C4-2B (cell line): ENCODE data around the gene TUFM.

Experiments
- H3K27ac ChIP-seq: fragments of 450-650 bp; 2 replicates; pipeline ENCODE4 v1.5.1; 2017
- ZFX ChIP-seq: fragments of 450-650 bp; IDR thresholded peaks from 2 replicates; pipeline ENCODE4 v1.6.1; 2017
- TF ChIP-seq, protein P1 (sequence below): fragments of 450-650 bp; conservative IDR thresholded peaks from 2 replicates; pipeline ENCODE4 v1.5.1; 2017; ENCODE audit warnings: mild to moderate bottlenecking

TUFM gene

DNA sequence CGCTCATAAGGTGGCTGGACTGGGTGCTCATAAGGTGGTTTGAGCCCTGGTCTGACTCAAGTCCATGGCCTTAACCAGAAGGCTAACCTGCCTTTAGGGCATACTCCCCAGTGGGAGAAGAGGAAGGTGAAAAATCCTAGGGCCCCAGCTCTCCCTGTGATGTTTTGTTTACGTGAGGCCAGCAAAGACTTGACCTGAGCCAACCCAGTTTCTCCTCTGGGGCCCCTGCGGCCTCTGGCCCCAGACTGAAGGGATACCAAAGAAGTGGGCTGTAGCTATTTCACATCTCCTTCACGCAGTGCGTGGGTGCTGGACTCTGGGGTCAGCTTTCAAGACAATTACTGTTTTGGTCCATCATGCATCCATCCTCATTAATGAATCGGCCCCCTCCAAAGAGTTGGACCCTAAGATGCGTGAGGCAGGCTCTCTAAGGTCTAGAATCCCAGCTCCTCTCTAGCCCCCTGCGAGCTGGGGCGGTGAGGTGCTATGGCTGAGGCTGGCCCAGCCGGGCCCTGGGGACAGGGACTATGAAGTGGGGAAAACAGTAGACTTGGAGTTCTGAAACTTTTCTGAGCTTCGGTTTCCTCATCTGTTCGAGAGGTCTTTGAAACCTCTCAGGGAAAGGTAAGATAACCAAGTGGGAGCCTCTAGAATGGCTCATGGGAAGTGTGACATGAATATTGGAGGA is 19.0 kb upstream of the TUFM start:
- no peak for TF ChIP-seq ZFX
- TF ChIP-seq, protein P1, sequence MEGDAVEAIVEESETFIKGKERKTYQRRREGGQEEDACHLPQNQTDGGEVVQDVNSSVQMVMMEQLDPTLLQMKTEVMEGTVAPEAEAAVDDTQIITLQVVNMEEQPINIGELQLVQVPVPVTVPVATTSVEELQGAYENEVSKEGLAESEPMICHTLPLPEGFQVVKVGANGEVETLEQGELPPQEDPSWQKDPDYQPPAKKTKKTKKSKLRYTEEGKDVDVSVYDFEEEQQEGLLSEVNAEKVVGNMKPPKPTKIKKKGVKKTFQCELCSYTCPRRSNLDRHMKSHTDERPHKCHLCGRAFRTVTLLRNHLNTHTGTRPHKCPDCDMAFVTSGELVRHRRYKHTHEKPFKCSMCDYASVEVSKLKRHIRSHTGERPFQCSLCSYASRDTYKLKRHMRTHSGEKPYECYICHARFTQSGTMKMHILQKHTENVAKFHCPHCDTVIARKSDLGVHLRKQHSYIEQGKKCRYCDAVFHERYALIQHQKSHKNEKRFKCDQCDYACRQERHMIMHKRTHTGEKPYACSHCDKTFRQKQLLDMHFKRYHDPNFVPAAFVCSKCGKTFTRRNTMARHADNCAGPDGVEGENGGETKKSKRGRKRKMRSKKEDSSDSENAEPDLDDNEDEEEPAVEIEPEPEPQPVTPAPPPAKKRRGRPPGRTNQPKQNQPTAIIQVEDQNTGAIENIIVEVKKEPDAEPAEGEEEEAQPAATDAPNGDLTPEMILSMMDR, result no peak
- no peak overlapping the region; the same call in 1 of the 2 replicates for H3K27ac ChIP-seq

DNA sequence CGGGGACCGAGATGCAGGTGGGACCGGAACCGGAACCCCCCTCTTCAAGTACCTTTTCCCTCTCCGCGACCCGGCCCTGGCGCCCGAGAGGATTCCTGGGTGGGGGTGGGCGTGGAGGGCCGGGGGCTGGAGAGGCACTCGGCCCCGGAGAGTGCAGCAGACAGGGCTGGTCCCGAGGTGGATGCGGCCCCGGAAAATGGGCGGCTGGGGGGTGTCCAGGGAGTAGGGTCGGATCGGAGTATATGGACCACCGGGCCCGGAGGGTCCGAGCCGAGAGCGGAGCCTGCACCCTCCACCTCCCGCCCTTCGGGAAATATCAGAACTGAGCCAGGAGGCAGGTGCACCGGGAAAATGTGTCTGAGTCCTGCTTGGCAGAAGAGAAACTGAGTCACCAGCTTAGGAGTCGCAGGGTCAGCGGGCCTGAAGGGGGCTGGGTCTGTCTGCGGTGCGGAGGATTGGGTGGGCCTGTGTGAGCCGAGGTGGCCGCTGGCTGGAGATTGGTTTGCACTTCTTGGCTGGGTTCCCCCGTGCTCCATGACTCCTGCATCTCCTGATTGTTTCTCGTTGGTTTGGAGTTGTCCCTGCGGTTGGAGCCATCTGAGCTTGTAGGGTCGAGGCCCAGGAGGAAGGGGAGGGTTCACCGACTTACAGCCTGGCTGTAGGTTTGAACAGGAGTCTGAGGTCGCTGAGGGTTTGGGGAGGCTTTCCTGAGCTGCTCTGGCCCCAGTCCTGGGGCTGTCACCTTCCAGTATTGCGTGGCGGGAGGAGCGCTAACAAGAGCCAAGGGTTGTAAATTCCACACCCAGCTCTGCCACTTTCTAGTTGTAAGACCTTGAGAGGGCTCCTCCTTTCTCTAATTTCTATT is 18.0 kb upstream of the TUFM start:
- TF ChIP-seq, protein P1, result no peak
- TF ChIP-seq ZFX, result no peak
- H3K27ac ChIP-seq, result peak overlapping the region; percentile 83

DNA sequence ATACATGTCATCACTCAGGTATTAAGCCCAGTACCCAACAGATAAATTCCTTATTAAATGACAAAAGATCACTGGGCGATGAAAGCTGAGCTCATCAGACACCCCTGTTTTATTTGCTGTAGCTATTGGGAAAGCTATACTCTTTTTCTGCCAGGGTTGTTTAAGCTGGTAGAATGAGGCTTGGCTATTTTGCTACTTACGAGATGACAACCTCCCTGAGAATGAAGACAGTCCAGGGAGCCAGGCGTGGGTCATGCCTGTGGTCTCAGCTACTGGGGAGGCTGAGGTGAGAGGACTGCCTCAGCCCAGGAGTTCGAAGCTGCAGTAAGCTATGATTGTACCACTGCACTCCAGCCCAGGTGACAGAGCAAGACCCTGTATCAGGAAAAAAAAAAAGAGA is 13.2 kb upstream of the TUFM start:
- TF ChIP-seq, protein P1, result no peak
- TF ChIP-seq ZFX, result no peak
- H3K27ac ChIP-seq, result no peak overlapping the region

DNA sequence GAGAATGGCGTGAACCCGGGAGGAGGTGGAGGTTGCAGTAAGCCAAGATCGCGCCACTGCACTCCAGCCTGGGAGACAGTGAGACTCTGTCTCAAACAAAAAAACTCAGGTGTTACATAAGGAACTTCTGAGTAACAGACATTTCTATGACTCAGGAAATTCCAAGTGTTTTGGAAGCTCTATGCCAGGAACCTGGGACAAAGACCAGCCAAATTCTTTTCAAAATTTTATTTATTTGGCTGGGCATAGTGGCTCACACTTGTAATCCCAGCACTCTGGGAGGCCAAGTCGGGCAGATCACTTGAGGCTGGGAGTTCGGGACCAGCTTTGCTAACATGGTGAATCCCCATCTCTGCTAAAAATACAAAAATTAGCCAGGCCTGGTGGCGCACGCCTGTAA is 12.3 kb upstream of the TUFM start:
- no peak overlapping the region for H3K27ac ChIP-seq

DNA sequence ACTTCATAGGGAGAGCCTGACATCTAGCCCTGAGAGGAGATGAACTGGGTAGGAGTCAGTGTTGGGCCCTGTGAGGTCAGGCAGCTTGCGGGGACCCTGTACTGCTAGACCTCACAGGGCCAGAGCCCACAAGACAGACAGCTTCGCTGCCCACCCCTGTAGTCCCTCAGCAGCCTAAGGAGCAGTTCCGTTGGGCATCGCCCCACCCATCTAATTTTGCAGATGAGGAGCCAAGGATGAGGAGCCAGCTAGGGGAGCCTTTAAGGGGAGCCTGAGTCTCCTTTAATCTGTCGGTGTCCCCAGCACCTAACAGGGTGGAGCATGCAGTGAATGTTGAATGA is 755 bp upstream of the TUFM start:
- no peak for TF ChIP-seq ZFX
- TF ChIP-seq, protein P1, result no peak
- peak overlapping the region; percentile 97 for H3K27ac ChIP-seq

More for the DNA sequence above, 12.3 kb upstream of the TUFM start:
- TF ChIP-seq, protein P1, result no peak
- TF ChIP-seq ZFX, result no peak

DNA sequence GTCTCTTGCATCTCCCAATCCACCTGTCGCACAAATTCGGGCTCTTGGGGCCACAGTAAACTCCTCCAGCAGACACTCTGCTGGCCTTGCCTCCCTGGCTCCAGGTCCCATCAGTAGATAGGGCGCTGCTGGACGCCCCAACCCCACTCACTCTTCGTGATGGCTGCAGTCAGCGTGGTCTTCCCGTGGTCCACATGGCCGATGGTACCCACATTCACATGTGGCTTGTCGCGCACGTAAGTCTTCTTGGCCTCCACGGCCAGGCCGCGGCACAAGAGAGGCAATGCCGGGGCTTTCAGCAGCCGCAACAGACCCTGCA is 428 bp downstream of the TUFM start:
- TF ChIP-seq ZFX, result no peak

DNA sequence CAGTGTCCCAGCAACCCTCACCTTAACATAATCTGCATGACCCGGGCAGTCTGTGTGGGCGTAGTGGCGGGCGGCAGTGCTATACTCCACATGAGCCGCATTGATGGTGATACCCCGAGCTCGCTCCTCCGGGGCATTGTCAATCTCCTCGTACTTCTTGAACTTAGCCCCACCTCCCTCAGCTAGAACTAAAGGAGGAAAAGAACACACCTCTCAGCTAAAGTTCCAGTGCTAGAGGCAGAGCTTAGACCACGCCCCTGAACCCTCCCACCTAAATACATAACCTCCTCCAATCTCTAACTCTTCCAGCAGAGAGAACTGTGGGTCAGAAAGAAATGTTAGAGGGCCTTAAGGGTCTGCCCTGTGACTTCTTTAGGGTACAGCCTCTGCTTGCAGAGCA is 855 bp downstream of the TUFM start:
- H3K27ac ChIP-seq, result peak overlapping the region; percentile 97
- no peak for TF ChIP-seq ZFX
- TF ChIP-seq, protein P1, result no peak

More for the DNA sequence above, 428 bp downstream of the TUFM start:
- peak overlapping the region; percentile 97 for H3K27ac ChIP-seq
